Measurements from ENCODE around the gene SPP1.

SPP1 gene

GRCh38 chr4:87956501-87956900 lies 19.0 kb upstream of the SPP1 start:
- DNase-seq (ENCODE audit: low spot score), result no peak

- DNase-seq (ENCODE audit: low spot score), result no peak
Observed at GRCh38 chr4:87957061-87957460, 18.5 kb upstream of the SPP1 start.

GRCh38 chr4:87961993-87962392 lies 13.5 kb upstream of the SPP1 start:
- no peak for DNase-seq (ENCODE audit: low spot score)

GRCh38 chr4:87962398-87963146 lies 12.9 kb upstream of the SPP1 start:
- no peak for DNase-seq (ENCODE audit: low spot score)

- DNase-seq (ENCODE audit: low spot score), result no peak
Observed at GRCh38 chr4:87965501-87965975, 10.0 kb upstream of the SPP1 start.

GRCh38 chr4:87966095-87966496 lies 9.4 kb upstream of the SPP1 start:
- DNase-seq (ENCODE audit: low spot score), result no peak

GRCh38 chr4:87967193-87967592 lies 8.3 kb upstream of the SPP1 start:
- no peak for DNase-seq (ENCODE audit: low spot score)

- DNase-seq (ENCODE audit: low spot score), result no peak
Observed at GRCh38 chr4:87970121-87970520, 5.4 kb upstream of the SPP1 start.

- DNase-seq (ENCODE audit: low spot score), result no peak
Observed at GRCh38 chr4:87971866-87972265, 3.6 kb upstream of the SPP1 start.

- DNase-seq (ENCODE audit: low spot score), result peak; percentile 52
Observed at GRCh38 chr4:87973283-87974169, 2.0 kb upstream of the SPP1 start.

GRCh38 chr4:87974856-87975462 lies 555 bp upstream of the SPP1 start:
- DNase-seq (ENCODE audit: low spot score), result no peak

- DNase-seq (ENCODE audit: low spot score), result no peak
Observed at GRCh38 chr4:87977521-87978278, 2.2 kb downstream of the SPP1 start.

- DNase-seq (ENCODE audit: low spot score), result no peak
Observed at GRCh38 chr4:87978681-87979080, 3.2 kb downstream of the SPP1 start.

- DNase-seq (ENCODE audit: low spot score), result no peak
Observed at GRCh38 chr4:87979810-87980209, 4.3 kb downstream of the SPP1 start.

GRCh38 chr4:87981486-87981885 lies 6.0 kb downstream of the SPP1 start:
- DNase-seq (ENCODE audit: low spot score), result no peak

- DNase-seq (ENCODE audit: low spot score), result no peak
Observed at GRCh38 chr4:87982036-87982435, 6.5 kb downstream of the SPP1 start.

GRCh38 chr4:87982446-87983010 lies 7.0 kb downstream of the SPP1 start:
- DNase-seq (ENCODE audit: low spot score), result no peak

GRCh38 chr4:87983996-87984395 lies 8.5 kb downstream of the SPP1 start:
- DNase-seq (ENCODE audit: low spot score), result no peak

GRCh38 chr4:87985097-87985886 lies 9.8 kb downstream of the SPP1 start:
- DNase-seq (ENCODE audit: low spot score), result peak; percentile 56

- no peak for DNase-seq (ENCODE audit: low spot score)
Observed at GRCh38 chr4:87985887-87986200, 10.3 kb downstream of the SPP1 start.

GRCh38 chr4:87986508-87986907 lies 11.0 kb downstream of the SPP1 start:
- no peak for DNase-seq (ENCODE audit: low spot score)

Data from SW480 (cell line).